Measurements from ENCODE around the gene TMEM203. TPM values are rescaled to one million over a fixed set of nuclear protein-coding genes. Genes with fewer than 3 reads are reported as not detected.
A peak's percentile ranks its signal among the peaks of the same experiment; 100 is the strongest.

The TMEM203 gene
- total RNA-seq, 1 experiment from 2014 or later: 35.5 TPM

DNA sequence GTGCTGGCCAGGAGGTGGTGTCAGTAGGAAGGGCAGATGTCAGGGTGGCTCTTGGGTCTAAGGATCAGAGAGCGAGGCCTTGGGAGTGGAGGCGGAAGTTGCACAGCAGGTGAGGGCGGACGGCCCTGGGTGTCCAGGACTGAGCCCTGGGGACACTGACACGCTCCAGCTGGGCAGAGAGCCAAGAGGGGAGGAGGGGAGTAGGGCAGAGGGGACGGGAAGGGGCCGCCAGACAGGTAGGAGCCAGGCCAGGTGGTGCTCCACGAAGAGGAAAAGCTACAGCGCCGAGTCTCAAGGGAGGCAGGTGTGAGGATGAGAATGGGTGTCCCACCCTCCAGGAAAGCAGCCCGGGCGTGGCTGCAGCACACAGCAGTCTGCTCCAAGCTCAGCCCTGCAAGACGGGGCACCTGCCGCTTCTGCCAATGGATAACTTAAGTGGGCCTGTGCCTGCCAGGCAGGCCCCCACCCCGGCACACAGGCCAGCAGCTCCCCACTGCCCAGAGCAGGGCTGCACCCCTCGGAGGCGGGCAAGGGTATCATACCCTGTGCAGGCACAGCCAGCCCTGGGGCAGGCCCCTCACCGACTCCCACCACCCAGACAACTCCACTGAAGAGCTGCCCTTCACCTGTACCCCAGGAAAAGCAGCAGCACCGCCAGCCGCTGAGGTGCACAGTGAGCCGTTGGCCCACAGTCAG lies 9.8 kb downstream of the TMEM203 start:
- TF ChIP-seq, protein P1, sequence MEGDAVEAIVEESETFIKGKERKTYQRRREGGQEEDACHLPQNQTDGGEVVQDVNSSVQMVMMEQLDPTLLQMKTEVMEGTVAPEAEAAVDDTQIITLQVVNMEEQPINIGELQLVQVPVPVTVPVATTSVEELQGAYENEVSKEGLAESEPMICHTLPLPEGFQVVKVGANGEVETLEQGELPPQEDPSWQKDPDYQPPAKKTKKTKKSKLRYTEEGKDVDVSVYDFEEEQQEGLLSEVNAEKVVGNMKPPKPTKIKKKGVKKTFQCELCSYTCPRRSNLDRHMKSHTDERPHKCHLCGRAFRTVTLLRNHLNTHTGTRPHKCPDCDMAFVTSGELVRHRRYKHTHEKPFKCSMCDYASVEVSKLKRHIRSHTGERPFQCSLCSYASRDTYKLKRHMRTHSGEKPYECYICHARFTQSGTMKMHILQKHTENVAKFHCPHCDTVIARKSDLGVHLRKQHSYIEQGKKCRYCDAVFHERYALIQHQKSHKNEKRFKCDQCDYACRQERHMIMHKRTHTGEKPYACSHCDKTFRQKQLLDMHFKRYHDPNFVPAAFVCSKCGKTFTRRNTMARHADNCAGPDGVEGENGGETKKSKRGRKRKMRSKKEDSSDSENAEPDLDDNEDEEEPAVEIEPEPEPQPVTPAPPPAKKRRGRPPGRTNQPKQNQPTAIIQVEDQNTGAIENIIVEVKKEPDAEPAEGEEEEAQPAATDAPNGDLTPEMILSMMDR (conservative IDR thresholded peaks at IDR 0.05): no peak
- Histone ChIP-seq H2BK120ac (ENCODE audit: low read depth, low read length, poor library complexity, severe bottlenecking) (no peak overlapping the region), H4K5ac (ENCODE audit: insufficient read length, low read depth, low read length) (no peak overlapping the region), H3K79me1 (ENCODE audit: insufficient read depth, low read depth, low read length, poor library complexity, severe bottlenecking) (peaks cover 3% of the 10 kb centered on the region), H3K27me3 (ENCODE audit: insufficient read depth, low read length) (no peaks in the 10 kb centered on the region), H2BK12ac (ENCODE audit: insufficient read length, low read depth, low read length) (no peak overlapping the region), H2BK20ac (ENCODE audit: low read depth, low read length, poor library complexity, severe bottlenecking) (no peak overlapping the region), H3K9me3 (ENCODE audit: control insufficient read depth, low read depth, low read length) (no peaks in the 10 kb centered on the region), H3K23me2 (ENCODE audit: insufficient read length, low read depth, low read length, poor library complexity, severe bottlenecking) (no peaks in the 10 kb centered on the region), H3K4ac (ENCODE audit: low read depth, low read length) (no peak overlapping the region), H2BK15ac (ENCODE audit: low read depth, low read length) (no peak overlapping the region), H3K27ac (ENCODE audit: insufficient read length, low read depth, low read length) (no peak overlapping the region), H3K4me2 (ENCODE audit: insufficient read depth, insufficient read length, low read length) (no peak overlapping the region), H4K8ac (replicated peaks; ENCODE audit: insufficient read length, low read depth, low read length) (no peak overlapping the region), H4K91ac (ENCODE audit: insufficient read length, low read depth, low read length) (no peak overlapping the region), H3K14ac (ENCODE audit: insufficient read depth, low read length) (no peak overlapping the region), H2AK5ac (ENCODE audit: insufficient read length, low read length) (no peak overlapping the region), H3K18ac (ENCODE audit: insufficient read length, low read depth, low read length) (no peak overlapping the region), H4K20me1 (ENCODE audit: control insufficient read depth, insufficient read depth, insufficient read length) (no peaks in the 10 kb centered on the region), H3K4me1 (ENCODE audit: insufficient read depth, low read length) (no peaks in the 10 kb centered on the region), H3K23ac (ENCODE audit: insufficient read length, low read depth, low read length) (no peak overlapping the region), H3K79me2 (ENCODE audit: insufficient read depth, low read length) (no peaks in the 10 kb centered on the region), H3K9ac (ENCODE audit: extremely low read depth, insufficient read length, low read length) (no peak overlapping the region), H3T11ph (ENCODE audit: low read length) (no peak overlapping the region), H3K56ac (ENCODE audit: insufficient read length, low read depth, low read length) (no peak overlapping the region), H2AFZ (ENCODE audit: low read length) (no peak overlapping the region), H2BK5ac (ENCODE audit: insufficient read length, low read length) (no peak overlapping the region)
- H3K36me3 Mint-ChIP-seq (ENCODE audit: insufficient read depth in 1 of 3, low read depth in 3 of 3): peaks cover 2 to 11% (median 6%) of the 10 kb centered on the region in 3 experiments; a peak in 5 of 7 replicates
- H3K27me3 Mint-ChIP-seq (ENCODE audit: low read depth): peaks cover 2% of the 10 kb centered on the region; the same call in 1 of the 2 replicates
- no peaks in the 10 kb centered on the region for H3K9me3 Mint-ChIP-seq
- 0 out of 7 replicates have a peak overlapping the region, but pooled peaks of 1 of the 3 experiments have one; percentile 18 for H3K27ac Mint-ChIP-seq
- WGBS (ENCODE audit: extremely low coverage, insufficient read length, low lambda C conversion rate): no CpG with 5 or more reads among the region's 21 CpGs
- no peak for DNase-seq
- peaks cover 5 to 16% of the 10 kb centered on the region in 2 experiments; a peak in 3 of 4 replicates for H3K4me1 Mint-ChIP-seq
- H3K4me3 Mint-ChIP-seq: peak overlapping the region in 1 of 2 experiments; percentile 28; a peak in 1 of 5 replicates
